Ascending aorta (tissue), 2 donors: ENCODE measurements around the gene LIPT2. TPM values are rescaled to one million over a fixed set of nuclear protein-coding genes. Genes with fewer than 3 reads are reported as not detected.

Source experiments
- DNase-seq, 2 donors: peaks; one replicate each; pipeline ENCODE4 v3.0.0-alpha.2; 2019; ENCODE audit warnings: low spot score in 2 of 2
- H3K27ac ChIP-seq, 2 donors: fragments of 200-600 bp; sonication (generic); one replicate each; pipeline ENCODE4 v1.5.1; 2016 to 2017; ENCODE audit warnings: mild to moderate bottlenecking in 1 of 2
- H3K27me3 ChIP-seq: fragments of 200-600 bp; sonication (generic); one replicate; pipeline ENCODE4 v1.5.1; 2017
- H3K36me3 ChIP-seq, 2 donors: fragments of 200-600 bp; sonication (generic); one replicate each; pipeline ENCODE4 v1.5.1; 2016
- H3K4me1 ChIP-seq, 2 donors: fragments of 200-600 bp; sonication (generic); one replicate each; pipeline ENCODE4 v1.5.1; 2016 to 2017; ENCODE audit warnings: mild to moderate bottlenecking in 1 of 2
- H3K4me3 ChIP-seq, 2 donors: fragments of 200-600 bp; sonication (generic); one replicate each; pipeline ENCODE4 v1.5.1; 2016 to 2017; ENCODE audit warnings: mild to moderate bottlenecking in 1 of 2
- H3K9me3 ChIP-seq, 2 donors: fragments of 200-600 bp; sonication (generic); one replicate each; pipeline ENCODE4 v1.5.1; 2016
- intact Hi-C: fragments of 100-400 bp; cut with DNase I; formaldehyde crosslinking; loops from one replicate; pipeline ENCODE4 v1.15.1; 2023
- total RNA-seq: library from RNA; depleted of rRNA; stranded (reverse); fragments of >200 nt; gene quantifications from one replicate; pipeline ENCODE4 v1.1.0, GENCODE V29; 2016
- TF ChIP-seq, protein P1 (sequence below), 3 experiments: fragments of 200-600 bp in 2 of 3; fragments of 450-650 bp in 1 of 3; sonication (generic) in 2 of 3; IDR thresholded peaks; one replicate each; pipeline ENCODE4 v1.5.1; 2016 to 2019; ENCODE audit warnings: antibody characterized with exemption in 3 of 3, mild to moderate bottlenecking in 1 of 3, moderate library complexity in 1 of 3

Gene LIPT2
- total RNA-seq, 1 donor from 2014 or later = not detected

GRCh38 chr11:74473382-74474173 is 19.9 kb downstream of the LIPT2 start:
- Histone ChIP-seq H3K27me3 (no peaks in the 10 kb centered on the region), H3K36me3 (no peaks in the 10 kb centered on the region), H3K4me3 (no peak overlapping the region), H3K9me3 (no peaks in the 10 kb centered on the region), H3K4me1 (no peaks in the 10 kb centered on the region), H3K27ac (no peak overlapping the region)
- intact Hi-C loops = no loop called here
- TF ChIP-seq, protein P1, sequence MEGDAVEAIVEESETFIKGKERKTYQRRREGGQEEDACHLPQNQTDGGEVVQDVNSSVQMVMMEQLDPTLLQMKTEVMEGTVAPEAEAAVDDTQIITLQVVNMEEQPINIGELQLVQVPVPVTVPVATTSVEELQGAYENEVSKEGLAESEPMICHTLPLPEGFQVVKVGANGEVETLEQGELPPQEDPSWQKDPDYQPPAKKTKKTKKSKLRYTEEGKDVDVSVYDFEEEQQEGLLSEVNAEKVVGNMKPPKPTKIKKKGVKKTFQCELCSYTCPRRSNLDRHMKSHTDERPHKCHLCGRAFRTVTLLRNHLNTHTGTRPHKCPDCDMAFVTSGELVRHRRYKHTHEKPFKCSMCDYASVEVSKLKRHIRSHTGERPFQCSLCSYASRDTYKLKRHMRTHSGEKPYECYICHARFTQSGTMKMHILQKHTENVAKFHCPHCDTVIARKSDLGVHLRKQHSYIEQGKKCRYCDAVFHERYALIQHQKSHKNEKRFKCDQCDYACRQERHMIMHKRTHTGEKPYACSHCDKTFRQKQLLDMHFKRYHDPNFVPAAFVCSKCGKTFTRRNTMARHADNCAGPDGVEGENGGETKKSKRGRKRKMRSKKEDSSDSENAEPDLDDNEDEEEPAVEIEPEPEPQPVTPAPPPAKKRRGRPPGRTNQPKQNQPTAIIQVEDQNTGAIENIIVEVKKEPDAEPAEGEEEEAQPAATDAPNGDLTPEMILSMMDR (IDR thresholded peaks at IDR 0.05) = no peak
- DNase-seq = peak in 1 of 2 donors; percentile 55

GRCh38 chr11:74471668-74472429 is 21.7 kb downstream of the LIPT2 start:
- H3K4me1 ChIP-seq = peaks cover 0 to 5% of the 10 kb centered on the region in 2 donors
- no peak overlapping the region for H3K4me3 ChIP-seq
- H3K27ac ChIP-seq = no peak overlapping the region
- no peaks in the 10 kb centered on the region for H3K36me3 ChIP-seq
- intact Hi-C loops = no loop called here
- H3K9me3 ChIP-seq = no peaks in the 10 kb centered on the region
- TF ChIP-seq, protein P1 (IDR thresholded peaks at IDR 0.05) = no peak
- DNase-seq = no peak
- H3K27me3 ChIP-seq = no peaks in the 10 kb centered on the region

GRCh38 chr11:74471037-74471436 is 22.5 kb downstream of the LIPT2 start:
- DNase-seq = no peak
- Histone ChIP-seq H3K27ac (no peak overlapping the region), H3K9me3 (no peaks in the 10 kb centered on the region), H3K4me1 (peaks cover 0 to 8% of the 10 kb centered on the region in 2 donors), H3K27me3 (no peaks in the 10 kb centered on the region), H3K4me3 (no peak overlapping the region), H3K36me3 (no peaks in the 10 kb centered on the region)
- TF ChIP-seq, protein P1 (IDR thresholded peaks at IDR 0.05) = no peak
- intact Hi-C loops = no loop called here

GRCh38 chr11:74470526-74470925 is 23.0 kb downstream of the LIPT2 start:
- Histone ChIP-seq H3K4me3 (no peak overlapping the region), H3K4me1 (peaks cover 0 to 8% of the 10 kb centered on the region in 2 donors), H3K27ac (no peak overlapping the region), H3K27me3 (no peaks in the 10 kb centered on the region), H3K36me3 (no peaks in the 10 kb centered on the region), H3K9me3 (no peaks in the 10 kb centered on the region)
- peak in 1 of 2 donors; percentile 34 for DNase-seq
- intact Hi-C loops = no loop called here
- TF ChIP-seq, protein P1 (IDR thresholded peaks at IDR 0.05) = no peak

DNA sequence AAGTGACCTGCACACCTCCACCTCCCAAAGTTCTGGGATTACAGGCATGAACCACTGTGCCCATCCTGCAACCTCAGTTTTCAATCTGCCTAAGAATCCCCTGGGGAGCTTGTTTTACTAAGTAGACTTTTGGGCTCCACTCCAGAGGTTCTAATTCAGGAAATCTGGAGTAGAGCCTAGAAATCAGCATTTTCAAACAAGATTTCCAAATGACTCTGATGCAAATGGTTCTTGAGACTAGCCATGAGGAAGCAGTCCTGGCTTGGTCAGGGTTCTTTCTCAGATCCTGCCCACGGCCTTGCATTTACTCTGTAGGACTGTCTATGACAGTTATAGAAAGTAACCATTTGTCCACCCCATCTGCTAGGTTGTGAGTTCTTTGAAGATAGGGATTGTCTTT is 24.6 kb downstream of the LIPT2 start:
- H3K27me3 ChIP-seq = no peaks in the 10 kb centered on the region
- no peak overlapping the region for H3K27ac ChIP-seq
- no peak overlapping the region for H3K4me3 ChIP-seq
- H3K4me1 ChIP-seq = peaks cover 0 to 8% of the 10 kb centered on the region in 2 donors
- DNase-seq = peak in 1 of 2 donors; percentile 38
- TF ChIP-seq, protein P1 (IDR thresholded peaks at IDR 0.05) = no peak
- no peaks in the 10 kb centered on the region for H3K9me3 ChIP-seq
- intact Hi-C loops = loop anchor here (10.0 kb wide), 1 partner anchor 256 kb away; no protein-coding TSS in a partner anchor
- H3K36me3 ChIP-seq = no peaks in the 10 kb centered on the region
